Uterus (tissue), 4 donors: ENCODE data around the gene RTN3. TPM values are rescaled to one million over a fixed set of nuclear protein-coding genes. Genes with fewer than 3 reads are reported as not detected.

Experiments
- DNase-seq, 2 donors: peaks; one replicate each; pipeline ENCODE4 v3.0.0-alpha.2; 2019 to 2020
- H3K27ac ChIP-seq, 2 donors: fragments of 200-600 bp; sonication (generic); 1 replicate in 1 of 2; 2 replicates in 1 of 2; pipeline ENCODE4 v1.5.1; 2016 to 2018
- H3K27me3 ChIP-seq, 2 donors: fragments of 200-600 bp; sonication (generic); one replicate each; pipeline ENCODE4 v1.5.1; 2018 to 2019; ENCODE audit warnings: control low read depth in 1 of 2
- H3K36me3 ChIP-seq, 2 donors: fragments of 200-600 bp; sonication (generic); one replicate each; pipeline ENCODE4 v1.5.1; 2019; ENCODE audit warnings: control low read depth in 1 of 2
- H3K4me1 ChIP-seq, 2 donors: fragments of 200-600 bp; sonication (generic); one replicate each; pipeline ENCODE4 v1.5.1; 2018 to 2019; ENCODE audit warnings: control low read depth in 1 of 2
- H3K4me3 ChIP-seq, 2 donors: fragments of 200-600 bp; sonication (generic); 1 replicate in 1 of 2; 2 replicates in 1 of 2; pipeline ENCODE4 v1.5.1; 2018 to 2019; ENCODE audit warnings: mild to moderate bottlenecking in 1 of 2
- H3K9me3 ChIP-seq, 2 donors: fragments of 200-600 bp; sonication (generic); one replicate each; pipeline ENCODE4 v1.5.1; 2019; ENCODE audit warnings: control low read depth in 1 of 2
- POLR2A ChIP-seq, 2 donors: fragments of 450-650 bp; IDR thresholded peaks; one replicate each; pipeline ENCODE4 v1.6.1; 2016; ENCODE audit warnings: antibody characterized with exemption in 2 of 2, mild to moderate bottlenecking in 1 of 2, moderate library complexity in 1 of 2
- intact Hi-C: fragments of 100-400 bp; cut with DNase I; formaldehyde crosslinking; loops from one replicate; pipeline ENCODE4 v1.15.1; 2023; ENCODE audit warnings: low total_unique reads
- total RNA-seq, 4 donors: library from RNA; depleted of rRNA in 3 of 4; stranded (reverse); fragments of >200 nt in 3 of 4; gene quantifications; one replicate each; pipeline versions ENCODE4 v1.1.0 to v1.2.4, GENCODE V29; 2014 to 2023
- TF ChIP-seq, protein P1 (sequence below), 4 experiments: fragments of 200-600 bp in 2 of 4; fragments of 450-650 bp in 2 of 4; sonication (generic) in 2 of 4; IDR thresholded peaks; one replicate each; pipeline ENCODE4 v1.5.1; 2016 to 2019; ENCODE audit warnings: antibody characterized with exemption in 4 of 4, mild to moderate bottlenecking in 2 of 4, moderate library complexity in 1 of 4
- donor health status: DM: yes; HTN: yes; CAD: no.

The RTN3 gene
- total RNA-seq, 4 donors from 2014 or later: 52.5 to 86.8 (median 63.9) TPM

DNA sequence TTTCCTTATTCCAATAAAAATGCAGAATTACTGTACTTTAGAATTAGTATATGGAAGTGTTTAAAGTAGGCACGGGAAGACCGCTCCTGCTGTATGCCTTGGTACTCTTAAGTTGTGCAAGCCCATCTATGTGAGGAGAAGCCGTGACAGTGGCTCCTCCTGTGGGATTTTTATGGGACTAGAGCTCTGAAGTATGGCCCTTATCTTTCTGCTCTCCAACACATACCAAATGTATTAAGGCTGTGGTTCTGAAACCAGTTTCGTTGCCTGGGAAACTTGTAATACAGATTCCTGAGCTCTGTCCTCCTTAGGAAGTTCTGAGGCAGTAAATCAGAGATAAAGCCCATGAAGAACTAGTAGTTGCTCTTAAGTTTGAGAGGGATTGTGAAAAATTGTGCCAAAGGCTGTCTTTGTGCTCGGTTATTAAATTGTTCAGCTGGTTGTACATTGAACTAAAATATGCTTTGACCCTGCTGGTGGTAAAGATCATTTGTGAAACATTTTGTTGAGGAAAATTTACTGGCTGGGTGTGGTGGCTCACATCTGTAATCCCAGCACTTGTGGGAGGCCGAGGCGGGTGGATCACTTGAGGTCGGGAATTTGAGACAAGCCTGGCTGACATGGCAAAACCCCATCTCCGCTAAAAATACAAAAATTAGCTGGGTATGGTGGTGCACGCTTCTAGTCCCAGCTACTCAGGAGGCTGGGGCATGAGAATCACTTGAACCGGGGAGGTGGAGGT is 29.3 kb downstream of the RTN3 start:
- H3K27ac ChIP-seq: peak overlapping the region; percentile 38 to 66
- TF ChIP-seq POLR2A (IDR thresholded peaks at IDR 0.05): no peak
- TF ChIP-seq, protein P1, sequence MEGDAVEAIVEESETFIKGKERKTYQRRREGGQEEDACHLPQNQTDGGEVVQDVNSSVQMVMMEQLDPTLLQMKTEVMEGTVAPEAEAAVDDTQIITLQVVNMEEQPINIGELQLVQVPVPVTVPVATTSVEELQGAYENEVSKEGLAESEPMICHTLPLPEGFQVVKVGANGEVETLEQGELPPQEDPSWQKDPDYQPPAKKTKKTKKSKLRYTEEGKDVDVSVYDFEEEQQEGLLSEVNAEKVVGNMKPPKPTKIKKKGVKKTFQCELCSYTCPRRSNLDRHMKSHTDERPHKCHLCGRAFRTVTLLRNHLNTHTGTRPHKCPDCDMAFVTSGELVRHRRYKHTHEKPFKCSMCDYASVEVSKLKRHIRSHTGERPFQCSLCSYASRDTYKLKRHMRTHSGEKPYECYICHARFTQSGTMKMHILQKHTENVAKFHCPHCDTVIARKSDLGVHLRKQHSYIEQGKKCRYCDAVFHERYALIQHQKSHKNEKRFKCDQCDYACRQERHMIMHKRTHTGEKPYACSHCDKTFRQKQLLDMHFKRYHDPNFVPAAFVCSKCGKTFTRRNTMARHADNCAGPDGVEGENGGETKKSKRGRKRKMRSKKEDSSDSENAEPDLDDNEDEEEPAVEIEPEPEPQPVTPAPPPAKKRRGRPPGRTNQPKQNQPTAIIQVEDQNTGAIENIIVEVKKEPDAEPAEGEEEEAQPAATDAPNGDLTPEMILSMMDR (IDR thresholded peaks at IDR 0.05): peak in 3 of 4 experiments; percentile 16 to 41 (median 32)
- peak; percentile 39 to 52 for DNase-seq
- H3K9me3 ChIP-seq: no peaks in the 10 kb centered on the region
- H3K4me3 ChIP-seq: no peak overlapping the region
- no peaks in the 10 kb centered on the region for H3K36me3 ChIP-seq
- intact Hi-C loops: no loop called here
- no peaks in the 10 kb centered on the region for H3K27me3 ChIP-seq
- H3K4me1 ChIP-seq: no peaks in the 10 kb centered on the region

DNA sequence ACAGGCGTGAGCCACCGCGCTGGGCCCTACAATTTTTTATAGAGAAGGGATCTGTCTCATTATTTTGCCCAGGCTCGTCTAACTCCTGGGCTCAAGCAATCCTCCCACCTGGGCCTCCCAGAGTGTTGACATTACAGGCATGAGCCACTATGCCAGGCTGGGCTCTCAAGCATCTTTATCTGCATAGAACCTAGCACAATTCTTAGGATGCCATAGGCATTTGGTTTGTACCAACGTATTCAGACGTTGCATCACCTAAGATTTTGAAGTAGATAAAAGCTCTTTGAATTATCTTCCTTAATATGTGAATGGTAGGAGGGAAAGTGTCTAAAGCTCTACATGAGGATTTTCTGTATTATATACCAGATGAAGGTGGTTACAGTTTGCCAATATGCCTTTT is 30.5 kb downstream of the RTN3 start:
- Histone ChIP-seq H3K4me1 (no peaks in the 10 kb centered on the region), H3K27ac (no peak overlapping the region), H3K36me3 (no peaks in the 10 kb centered on the region), H3K27me3 (no peaks in the 10 kb centered on the region), H3K4me3 (no peak overlapping the region), H3K9me3 (no peaks in the 10 kb centered on the region)
- intact Hi-C loops: no loop called here
- TF ChIP-seq, protein P1 (IDR thresholded peaks at IDR 0.05): no peak
- TF ChIP-seq POLR2A (IDR thresholded peaks at IDR 0.05): no peak
- no peak for DNase-seq

DNA sequence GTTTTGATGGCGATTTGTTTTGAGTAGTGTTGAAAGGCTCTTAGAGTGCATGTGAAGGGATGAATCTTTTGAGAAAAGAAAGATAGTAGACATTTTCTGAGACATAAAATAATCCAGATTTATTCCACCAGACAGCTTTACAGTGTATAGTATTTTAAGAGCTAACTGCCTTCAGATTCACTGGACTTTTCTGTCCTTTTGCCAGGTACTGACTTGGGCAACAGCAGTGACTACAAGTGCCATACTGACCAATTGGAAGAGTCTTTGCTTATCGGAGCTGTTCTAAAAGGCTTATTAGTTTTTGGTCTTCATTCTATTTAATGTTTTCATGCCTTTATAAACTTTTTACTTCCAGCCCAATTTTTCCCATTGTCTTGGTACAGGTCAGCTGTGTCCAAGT is 32.5 kb downstream of the RTN3 start:
- no peak overlapping the region for H3K4me3 ChIP-seq
- intact Hi-C loops: no loop called here
- no peak overlapping the region for H3K27ac ChIP-seq
- peak in 1 of 2 donors; percentile 34 for DNase-seq
- H3K4me1 ChIP-seq: no peaks in the 10 kb centered on the region
- no peaks in the 10 kb centered on the region for H3K36me3 ChIP-seq
- TF ChIP-seq, protein P1 (IDR thresholded peaks at IDR 0.05): no peak
- no peak for TF ChIP-seq POLR2A (IDR thresholded peaks at IDR 0.05)
- H3K27me3 ChIP-seq: no peaks in the 10 kb centered on the region
- H3K9me3 ChIP-seq: no peaks in the 10 kb centered on the region

DNA sequence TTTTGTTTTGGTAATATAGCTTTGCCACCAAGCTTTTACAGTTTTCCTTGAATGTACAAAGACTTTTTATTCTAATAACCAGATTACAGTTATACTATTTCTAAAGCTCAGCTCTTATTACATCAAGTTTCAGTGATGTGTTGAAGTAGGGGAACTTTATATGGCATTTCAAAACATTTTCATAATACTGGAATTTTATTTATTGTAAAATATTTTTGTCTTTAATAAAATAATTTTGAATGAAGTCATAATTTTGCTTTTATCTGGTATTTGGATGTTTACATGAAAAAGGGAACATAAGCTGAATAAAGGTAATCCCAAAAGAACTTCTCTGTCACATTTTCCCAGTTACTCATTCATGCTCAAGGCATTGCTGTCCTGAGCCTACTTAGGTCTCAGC is 34.7 kb downstream of the RTN3 start:
- H3K4me1 ChIP-seq: no peaks in the 10 kb centered on the region
- H3K27ac ChIP-seq: no peak overlapping the region
- H3K9me3 ChIP-seq: no peaks in the 10 kb centered on the region
- no peaks in the 10 kb centered on the region for H3K27me3 ChIP-seq
- no peaks in the 10 kb centered on the region for H3K36me3 ChIP-seq
- DNase-seq: no peak
- intact Hi-C loops: no loop called here
- TF ChIP-seq, protein P1 (IDR thresholded peaks at IDR 0.05): no peak
- TF ChIP-seq POLR2A (IDR thresholded peaks at IDR 0.05): no peak
- H3K4me3 ChIP-seq: no peak overlapping the region

DNA sequence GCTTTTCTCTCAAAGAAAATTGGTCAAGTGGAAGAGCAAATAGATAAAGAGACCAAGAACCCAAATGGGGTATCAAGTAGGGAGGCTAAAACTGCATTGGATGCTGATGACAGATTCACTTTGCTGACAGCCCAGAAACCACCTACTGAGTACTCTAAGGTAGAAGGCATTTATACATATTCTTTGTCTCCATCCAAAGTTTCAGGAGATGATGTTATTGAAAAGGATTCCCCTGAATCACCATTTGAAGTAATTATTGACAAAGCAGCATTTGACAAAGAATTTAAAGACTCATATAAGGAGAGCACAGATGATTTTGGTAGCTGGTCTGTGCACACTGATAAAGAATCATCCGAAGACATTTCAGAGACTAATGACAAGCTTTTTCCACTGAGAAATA is 37.7 kb downstream of the RTN3 start:
- no peaks in the 10 kb centered on the region for H3K4me1 ChIP-seq
- intact Hi-C loops: no loop called here
- no peak for DNase-seq
- H3K4me3 ChIP-seq: no peak overlapping the region
- TF ChIP-seq POLR2A (IDR thresholded peaks at IDR 0.05): no peak
- TF ChIP-seq, protein P1 (IDR thresholded peaks at IDR 0.05): no peak
- H3K36me3 ChIP-seq: no peaks in the 10 kb centered on the region
- no peak overlapping the region for H3K27ac ChIP-seq
- no peaks in the 10 kb centered on the region for H3K27me3 ChIP-seq
- H3K9me3 ChIP-seq: no peaks in the 10 kb centered on the region
